ENCODE results near the gene ASF1A.
A peak's percentile ranks its signal among the peaks of the same experiment; 100 is the strongest.

The ASF1A gene

GRCh38 chr6:118917546-118918328 lies 23.8 kb downstream of the ASF1A start:
- DNase-seq: peak; percentile 43

GRCh38 chr6:118918329-118918725 lies 24.4 kb downstream of the ASF1A start:
- no peak for DNase-seq

GRCh38 chr6:118921084-118921483 lies 27.1 kb downstream of the ASF1A start:
- DNase-seq: no peak

- no peak for DNase-seq
Observed at GRCh38 chr6:118923035-118923434, 29.1 kb downstream of the ASF1A start.

- no peak for DNase-seq
Observed at GRCh38 chr6:118930680-118931079, 36.7 kb downstream of the ASF1A start.

- no peak for DNase-seq
Observed at GRCh38 chr6:118931436-118931835, 37.5 kb downstream of the ASF1A start.

- DNase-seq: peak; percentile 28
Observed at GRCh38 chr6:118932421-118932820, 38.5 kb downstream of the ASF1A start.

- DNase-seq: no peak
Observed at GRCh38 chr6:118933855-118934460, 40.0 kb downstream of the ASF1A start.

- DNase-seq: peak; percentile 74
Observed at GRCh38 chr6:118934461-118935330, 40.7 kb downstream of the ASF1A start, which contains the start of gene MCM9. MCM9 (minus strand) TSS chr6:118935159; CDS start chr6:118931723, 3,436 bp downstream.

- DNase-seq: peak; percentile 60
Observed at GRCh38 chr6:118935331-118935668, 41.3 kb downstream of the ASF1A start.

GRCh38 chr6:118935978-118936703 lies 42.2 kb downstream of the ASF1A start:
- DNase-seq: no peak

- DNase-seq: no peak
Observed at GRCh38 chr6:118939683-118940082, 45.7 kb downstream of the ASF1A start.

GRCh38 chr6:118940770-118941169 lies 46.8 kb downstream of the ASF1A start:
- DNase-seq: no peak

- no peak for DNase-seq
Observed at GRCh38 chr6:118945217-118945616, 51.3 kb downstream of the ASF1A start.

GRCh38 chr6:118952683-118953082 lies 58.7 kb downstream of the ASF1A start:
- no peak for DNase-seq

GRCh38 chr6:118953391-118953790 lies 59.4 kb downstream of the ASF1A start:
- DNase-seq: no peak

Data from kidney glomerular epithelial cell (primary cell).